Kidney (tissue), 14 donors: ENCODE results near the gene PTPRM. TPM values are rescaled to one million over a fixed set of nuclear protein-coding genes. Genes with fewer than 3 reads are reported as not detected.

ENCODE experiments used
- DNase-seq, 5 donors: peaks; one replicate each; pipeline ENCODE4 v3.0.0-alpha.2; 2013 to 2020
- FAIRE-seq: peaks from 2 replicates; lab custom pipeline; 2012; peaks lifted over from hg19 to GRCh38; lab: Jason Lieb, UNC
- H3K27ac ChIP-seq, 2 donors: one replicate each; pipeline ENCODE4 v1.7.0; 2013; ENCODE audit warnings: low read depth in 2 of 2, low read length in 2 of 2, inconsistent platforms in 1 of 2
- H3K27me3 ChIP-seq: one replicate; pipeline ENCODE4 v1.7.1; 2013; ENCODE audit warnings: low read length, inconsistent platforms; ENCODE audit not compliant: control insufficient read depth, insufficient read depth
- H3K36me3 ChIP-seq, 3 donors: one replicate each; pipeline versions ENCODE4 v1.7.0 to v1.7.1; 2013; ENCODE audit warnings: low read length in 3 of 3, control low read depth in 1 of 3, inconsistent platforms in 1 of 3; ENCODE audit not compliant: insufficient read depth in 3 of 3, control insufficient read depth in 2 of 3
- H3K4me1 ChIP-seq, 3 donors: one replicate each; pipeline versions ENCODE4 v1.7.0 to v1.7.1; 2013; ENCODE audit warnings: low read length in 3 of 3, inconsistent platforms in 1 of 3, low read depth in 1 of 3; ENCODE audit not compliant: control insufficient read depth in 2 of 3, insufficient read depth in 2 of 3
- H3K4me3 ChIP-seq, 3 donors: one replicate each; pipeline versions ENCODE4 v1.7.0 to v1.8.1; 2013; ENCODE audit warnings: low read length in 3 of 3, control low read depth in 1 of 3, inconsistent platforms in 1 of 3
- H3K9ac ChIP-seq, 3 donors: one replicate each; pipeline versions ENCODE4 v1.7.0 to v1.7.1; 2013; ENCODE audit warnings: low read length in 3 of 3, control low read depth in 1 of 3, inconsistent platforms in 1 of 3
- H3K9me3 ChIP-seq, 3 donors: one replicate each; pipeline versions ENCODE4 v1.7.0 to v1.7.1; 2013; ENCODE audit warnings: low read length in 3 of 3, control low read depth in 1 of 3, inconsistent platforms in 1 of 3; ENCODE audit not compliant: control insufficient read depth in 2 of 3, insufficient read depth in 1 of 3
- intact Hi-C: fragments of 100-400 bp; cut with DNase I; formaldehyde crosslinking; loops from one replicate; pipeline ENCODE4 v1.11.1; 2022
- polyA plus RNA-seq: library from polyadenylated mRNA; stranded (reverse); fragments of 350-450 nt; fragmentation: Illumina TruSeq; extraction: RNeasy Lipid Tissue Mini Kit (QIAGEN cat#74804); gene quantifications from one replicate; pipeline ENCODE4 v1.2.3, GENCODE V29; 2014; ENCODE audit warnings: low read depth, low replicate concordance; ENCODE audit not compliant: insufficient read depth
- total RNA-seq: library from RNA; stranded (reverse); fragmentation: NEBNext Ultra II Directional; extraction: Animal tissue kit (Norgen Biotek cat#: 25700); gene quantifications from one replicate; pipeline ENCODE4 v1.2.1, GENCODE V29; 2021
- TF ChIP-seq, protein P1 (sequence below): IDR thresholded peaks from 3 replicates; pipeline ENCODE4 v1.5.1; 2012; ENCODE audit warnings: mild to moderate bottlenecking, moderate library complexity, borderline replicate concordance; ENCODE audit not compliant: insufficient read depth; ENCODE audit errors: extremely low read depth
- donor health status: control.
- donor health status: control.
- donor health status: control.
- donor health status: control.
- donor health status: control.
- donor health status: DM: yes; HTN: yes; CAD: no.
- donor health status: Normal renal cell carcinoma (clear cell type).

PTPRM gene
- total and polyA plus RNA-seq, 2 donors from 2014 or later = 52.4 to 98.9 TPM

DNA sequence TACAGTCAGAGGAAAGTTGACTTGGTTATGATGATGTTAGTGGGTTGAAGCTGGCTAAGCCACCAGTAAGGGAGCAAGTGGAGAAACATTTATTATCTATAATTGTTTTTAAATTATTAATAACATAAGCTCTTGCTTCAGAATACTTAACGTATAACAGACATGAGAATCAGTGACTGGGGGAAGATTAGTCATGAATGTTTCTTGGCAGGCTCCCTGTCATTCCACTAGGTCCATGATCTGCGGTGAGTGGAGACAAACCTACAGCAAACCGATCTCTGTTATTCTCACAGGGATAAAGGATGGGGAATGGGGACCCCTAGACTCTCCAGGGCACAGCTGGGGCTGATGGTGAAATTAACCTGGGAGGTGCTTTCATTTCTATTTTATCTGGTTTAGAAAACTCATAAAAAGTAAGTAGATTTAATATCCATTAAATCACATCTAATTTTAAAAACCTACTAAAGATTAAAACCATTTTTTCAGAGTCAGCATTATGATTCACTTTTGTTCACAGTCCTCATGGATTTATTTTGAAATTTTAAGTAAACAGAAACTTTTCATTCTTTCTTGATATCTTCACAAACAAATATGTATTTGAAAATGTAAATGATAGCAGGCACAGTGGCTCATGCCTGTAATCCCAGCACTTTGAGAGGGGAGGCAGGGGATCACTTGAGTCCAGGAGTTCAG is 420.3 kb downstream of the PTPRM start:
- FAIRE-seq (no peak), DNase-seq (no peak)
- TF ChIP-seq, protein P1, sequence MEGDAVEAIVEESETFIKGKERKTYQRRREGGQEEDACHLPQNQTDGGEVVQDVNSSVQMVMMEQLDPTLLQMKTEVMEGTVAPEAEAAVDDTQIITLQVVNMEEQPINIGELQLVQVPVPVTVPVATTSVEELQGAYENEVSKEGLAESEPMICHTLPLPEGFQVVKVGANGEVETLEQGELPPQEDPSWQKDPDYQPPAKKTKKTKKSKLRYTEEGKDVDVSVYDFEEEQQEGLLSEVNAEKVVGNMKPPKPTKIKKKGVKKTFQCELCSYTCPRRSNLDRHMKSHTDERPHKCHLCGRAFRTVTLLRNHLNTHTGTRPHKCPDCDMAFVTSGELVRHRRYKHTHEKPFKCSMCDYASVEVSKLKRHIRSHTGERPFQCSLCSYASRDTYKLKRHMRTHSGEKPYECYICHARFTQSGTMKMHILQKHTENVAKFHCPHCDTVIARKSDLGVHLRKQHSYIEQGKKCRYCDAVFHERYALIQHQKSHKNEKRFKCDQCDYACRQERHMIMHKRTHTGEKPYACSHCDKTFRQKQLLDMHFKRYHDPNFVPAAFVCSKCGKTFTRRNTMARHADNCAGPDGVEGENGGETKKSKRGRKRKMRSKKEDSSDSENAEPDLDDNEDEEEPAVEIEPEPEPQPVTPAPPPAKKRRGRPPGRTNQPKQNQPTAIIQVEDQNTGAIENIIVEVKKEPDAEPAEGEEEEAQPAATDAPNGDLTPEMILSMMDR = no peak

DNA sequence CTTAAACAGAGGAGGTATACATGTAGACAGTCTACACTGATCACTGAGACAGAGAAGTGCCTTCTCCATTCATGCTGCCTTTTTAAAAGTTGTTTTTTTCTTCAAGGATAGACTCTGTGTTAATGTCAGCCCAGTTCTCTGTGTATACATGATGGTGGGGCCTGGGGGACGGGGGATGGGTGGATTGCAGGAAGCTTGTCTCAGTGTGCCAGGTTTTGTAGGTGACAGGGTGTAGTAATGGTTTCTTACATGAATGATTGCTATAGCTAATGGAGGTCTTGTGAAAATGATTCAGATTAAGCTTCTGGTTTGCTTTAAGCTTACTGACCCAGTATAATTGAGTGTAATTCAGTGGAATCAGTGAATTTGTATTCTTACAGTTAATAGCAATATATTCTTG is 423.6 kb downstream of the PTPRM start:
- no peak for DNase-seq
- FAIRE-seq = no peak

More for the DNA sequence above, 420.3 kb downstream of the PTPRM start:
- Histone ChIP-seq H3K27me3 (no peaks in the 10 kb centered on the region), H3K4me1 (no peaks in the 10 kb centered on the region), H3K36me3 (no peaks in the 10 kb centered on the region), H3K27ac (no peak overlapping the region), H3K9ac (no peak overlapping the region), H3K4me3 (no peak overlapping the region), H3K9me3 (no peaks in the 10 kb centered on the region)
- intact Hi-C loops = no loop called here

DNA sequence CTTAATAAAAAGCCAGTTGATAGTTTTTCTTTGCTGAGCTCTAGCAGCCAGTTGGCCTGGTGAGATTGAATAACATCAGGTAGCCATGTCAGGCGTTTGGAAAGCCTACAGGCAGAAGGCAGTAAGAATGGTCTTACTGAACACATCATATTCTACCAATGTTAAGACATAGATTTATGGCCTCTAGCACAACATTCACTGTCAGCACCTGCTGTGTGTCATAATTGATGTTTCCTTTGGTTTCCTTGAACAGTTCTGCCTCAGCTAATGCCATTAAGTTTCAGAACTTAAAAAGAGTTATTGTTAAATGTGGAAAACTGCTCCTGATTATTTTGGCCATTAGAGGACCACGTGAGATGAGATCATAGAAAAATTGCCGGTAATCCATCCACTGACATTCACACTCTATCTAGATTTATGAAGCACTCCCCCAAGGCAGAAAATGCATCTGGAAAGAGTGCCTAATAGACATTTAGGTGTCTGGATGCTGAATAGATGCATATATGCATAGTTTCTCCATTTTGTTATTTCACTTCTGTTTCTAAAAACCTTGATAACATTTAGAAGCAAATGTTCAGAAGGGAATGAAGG is 434.7 kb downstream of the PTPRM start:
- FAIRE-seq = no peak
- H3K4me3 ChIP-seq = no peak overlapping the region
- H3K27me3 ChIP-seq = no peaks in the 10 kb centered on the region
- TF ChIP-seq, protein P1 = no peak
- no peaks in the 10 kb centered on the region for H3K36me3 ChIP-seq
- H3K27ac ChIP-seq = no peak overlapping the region
- no peak overlapping the region for H3K9ac ChIP-seq
- H3K4me1 ChIP-seq = peaks cover 0 to 8% (median 6%) of the 10 kb centered on the region in 3 donors
- no peak for DNase-seq
- no peaks in the 10 kb centered on the region for H3K9me3 ChIP-seq
- intact Hi-C loops = no loop called here

More for the DNA sequence above, 423.6 kb downstream of the PTPRM start:
- Histone ChIP-seq H3K4me1 (no peaks in the 10 kb centered on the region), H3K36me3 (no peaks in the 10 kb centered on the region), H3K9ac (no peak overlapping the region), H3K4me3 (no peak overlapping the region), H3K9me3 (no peaks in the 10 kb centered on the region), H3K27ac (no peak overlapping the region), H3K27me3 (no peaks in the 10 kb centered on the region)
- intact Hi-C loops = no loop called here
- TF ChIP-seq, protein P1 = no peak
